Activated naive CD4-positive, alpha-beta T cell treated with Interleukin-2 at 50 U/mL for 16 hours (primary cell): ENCODE results near the gene NOX5.
"Not testable (repeated sequence)": the region's sequence is repeated elsewhere in the genome, so short reads cannot be mapped to it uniquely, and the experiment has no call there.

Experiments
- DNase-seq: peaks from one replicate; pipeline ENCODE4 v3.0.0-alpha.2; 2020

NOX5 gene

DNA sequence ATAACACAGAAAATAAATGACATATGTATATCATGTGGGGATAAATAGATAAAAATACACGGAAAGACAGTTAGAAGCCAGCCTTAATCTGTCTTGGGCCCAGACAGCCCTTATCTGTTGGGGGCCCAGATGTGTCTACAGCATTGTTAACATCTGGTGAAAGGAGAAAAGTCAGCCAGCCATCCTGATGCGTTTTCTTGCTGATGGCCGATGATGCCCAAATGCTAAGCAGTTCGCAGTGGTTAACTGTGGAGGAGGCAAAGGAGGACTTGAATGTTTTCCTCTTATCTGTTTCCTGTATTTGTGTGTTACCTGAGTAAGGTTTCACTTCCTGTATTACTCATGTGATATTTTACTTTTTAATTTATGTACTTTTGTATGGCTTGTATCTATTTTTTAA lies 46.2 kb downstream of the NOX5 start:
- DNase-seq, result peak; percentile 28

DNA sequence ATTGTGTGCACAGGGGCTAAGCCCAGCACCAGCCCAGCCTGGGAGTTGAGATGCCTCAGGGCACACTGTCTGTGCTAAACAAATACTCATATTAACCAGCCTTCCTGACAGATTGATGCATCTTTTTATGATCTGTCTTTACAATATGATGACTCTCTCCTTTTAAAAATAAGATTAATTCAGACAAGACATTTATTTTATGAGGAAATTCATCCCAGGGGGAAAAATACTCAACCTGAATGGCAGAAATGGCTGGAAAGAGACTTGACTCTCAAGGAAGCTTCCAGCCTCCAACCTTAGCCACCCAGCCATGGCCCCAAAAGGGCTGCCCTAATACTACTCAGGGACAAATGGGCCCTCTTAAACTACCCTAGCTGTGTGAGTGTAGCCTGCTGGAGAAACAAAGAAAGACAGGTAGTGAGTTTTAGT lies 46.9 kb downstream of the NOX5 start:
- DNase-seq, result no peak

DNA sequence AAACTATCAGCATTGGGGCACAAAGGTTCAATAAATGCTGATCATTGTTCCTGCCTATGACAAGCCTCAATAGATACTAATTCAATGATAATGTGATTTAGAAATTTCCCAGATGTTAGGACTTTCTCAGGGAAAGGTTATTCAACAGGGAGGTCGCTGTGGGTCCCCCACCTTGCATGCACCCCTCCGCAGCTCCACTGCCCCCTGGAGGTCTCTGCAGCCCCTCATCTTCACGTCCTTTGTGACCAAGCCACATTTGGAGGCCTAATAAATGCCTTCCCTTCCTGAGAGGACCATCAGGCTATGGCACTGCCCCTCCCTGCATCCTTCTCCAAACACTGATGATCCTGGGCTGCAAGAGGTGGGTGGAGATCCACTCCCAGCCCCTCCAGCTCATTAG lies 50.2 kb downstream of the NOX5 start:
- DNase-seq, result no peak

DNA sequence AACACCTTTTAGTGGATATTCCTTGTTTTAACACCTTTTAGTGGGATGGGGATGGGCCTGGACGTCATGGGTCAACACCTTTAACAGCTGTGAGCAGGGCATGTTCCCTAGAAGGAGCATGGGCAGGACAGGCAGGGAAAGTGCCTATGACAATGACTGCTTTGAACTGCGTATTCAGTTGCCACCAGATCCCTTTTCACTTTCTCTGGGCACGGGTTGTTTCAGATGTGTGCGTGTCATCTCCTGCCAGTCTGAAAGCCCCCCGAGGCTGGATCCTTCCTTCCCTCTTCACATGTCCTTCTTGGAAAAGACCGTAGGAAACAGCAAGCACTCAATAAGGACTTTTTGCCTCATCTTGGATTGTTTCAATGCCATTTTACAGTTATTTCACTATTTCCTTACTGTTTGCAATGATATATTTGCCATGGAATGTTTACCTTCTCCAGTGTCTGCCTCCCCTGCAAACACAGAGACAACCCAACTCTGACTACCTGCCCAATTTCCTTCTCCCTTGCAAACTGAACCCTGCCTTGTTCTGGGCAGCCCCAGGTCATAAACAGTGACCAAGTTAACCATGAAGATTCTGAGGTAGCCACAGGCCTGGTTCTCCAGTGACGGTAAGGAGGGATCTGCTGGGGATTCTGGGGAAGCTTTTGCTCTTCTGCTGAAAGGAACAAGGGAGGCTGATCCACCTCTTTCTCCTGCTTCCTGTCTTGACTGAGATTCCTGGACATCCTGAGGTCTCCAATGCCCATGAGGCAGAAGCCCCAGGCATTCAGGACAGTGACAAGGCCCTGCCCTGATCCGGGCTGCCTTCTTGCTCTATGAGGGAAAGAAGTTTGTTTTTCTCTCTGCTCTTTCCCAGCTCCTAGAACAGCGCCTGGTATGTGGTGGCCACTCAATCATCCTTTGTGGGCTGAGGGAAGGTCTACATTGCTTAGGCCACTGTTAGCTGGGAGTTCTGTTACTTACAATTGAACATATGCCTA lies 51.8 kb downstream of the NOX5 start:
- DNase-seq, result no peak

DNA sequence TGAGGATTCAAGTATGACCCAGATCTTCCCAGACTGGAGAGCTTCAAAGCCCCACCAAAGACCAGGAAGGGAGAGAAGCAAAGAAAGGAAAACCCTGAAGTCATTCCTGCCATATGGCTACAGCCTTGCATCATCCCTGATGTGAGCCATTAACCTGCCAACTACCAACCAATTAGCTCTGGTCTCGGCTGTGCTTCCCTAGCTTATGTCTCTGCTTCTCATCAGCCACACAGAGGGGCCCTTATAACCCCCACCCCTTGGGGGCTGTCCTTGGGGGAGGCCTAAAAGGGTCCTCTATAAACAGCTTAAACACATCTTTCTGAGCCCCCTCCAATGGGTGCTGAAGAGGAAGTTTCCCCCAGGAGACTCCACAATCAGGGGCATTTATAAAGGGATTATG lies 52.8 kb downstream of the NOX5 start:
- no peak for DNase-seq

DNA sequence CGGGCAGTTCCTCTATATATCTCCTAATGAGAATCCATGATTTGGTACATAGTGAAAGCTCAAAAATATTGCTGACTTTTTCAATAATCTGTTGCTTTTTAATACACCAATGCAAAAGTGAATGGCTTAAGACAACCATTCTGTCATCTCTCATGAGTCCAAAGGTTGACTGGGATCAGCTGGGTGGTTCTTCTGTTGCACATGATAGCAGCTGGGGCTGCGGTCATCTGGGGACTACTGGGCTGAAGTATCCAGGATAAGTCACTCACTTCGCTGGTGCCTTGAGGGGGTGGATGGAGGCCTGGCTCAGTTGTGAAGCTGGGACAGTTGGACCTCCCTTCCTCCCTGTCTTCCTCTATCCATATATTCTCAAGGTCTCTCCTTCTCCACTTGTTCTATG lies 53.7 kb downstream of the NOX5 start:
- no peak for DNase-seq

DNA sequence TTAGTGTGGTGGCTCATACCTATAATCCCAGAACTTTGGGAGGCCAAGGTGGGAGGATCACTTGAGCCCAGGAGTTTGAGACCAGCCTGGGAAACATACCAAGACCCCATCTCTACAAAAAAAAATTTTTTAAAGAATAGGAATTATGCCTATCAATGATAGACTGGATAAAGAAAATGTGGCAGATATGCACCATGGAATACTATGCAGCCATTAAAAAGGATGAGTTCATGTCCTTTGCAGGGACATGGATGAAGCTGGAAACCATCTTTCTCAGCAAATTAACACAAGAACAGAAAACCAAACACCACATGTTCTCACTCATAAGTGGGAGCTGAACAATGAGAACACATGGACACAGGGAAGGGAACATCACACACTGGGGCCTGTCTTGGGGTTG lies 54.8 kb downstream of the NOX5 start:
- DNase-seq, result not testable (repeated sequence)

DNA sequence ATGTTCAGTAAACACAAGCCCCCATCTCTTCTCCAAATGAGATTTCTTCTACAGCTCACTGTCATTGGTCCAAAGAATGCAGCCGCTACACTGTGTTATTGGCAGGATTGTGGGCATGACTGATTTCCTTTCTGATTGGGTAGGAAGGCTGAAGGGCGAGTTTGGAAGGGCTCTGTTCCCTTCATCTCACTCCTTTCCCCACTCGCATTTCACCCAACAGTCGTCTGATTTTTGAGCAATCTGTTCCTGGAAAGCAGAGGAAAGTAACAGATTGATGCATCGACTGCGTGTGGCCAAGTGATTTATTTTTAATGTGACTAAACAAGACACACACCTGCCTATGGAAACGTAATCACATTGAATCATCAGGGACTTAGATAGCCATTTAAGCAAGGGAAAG lies 55.5 kb downstream of the NOX5 start:
- DNase-seq, result no peak

DNA sequence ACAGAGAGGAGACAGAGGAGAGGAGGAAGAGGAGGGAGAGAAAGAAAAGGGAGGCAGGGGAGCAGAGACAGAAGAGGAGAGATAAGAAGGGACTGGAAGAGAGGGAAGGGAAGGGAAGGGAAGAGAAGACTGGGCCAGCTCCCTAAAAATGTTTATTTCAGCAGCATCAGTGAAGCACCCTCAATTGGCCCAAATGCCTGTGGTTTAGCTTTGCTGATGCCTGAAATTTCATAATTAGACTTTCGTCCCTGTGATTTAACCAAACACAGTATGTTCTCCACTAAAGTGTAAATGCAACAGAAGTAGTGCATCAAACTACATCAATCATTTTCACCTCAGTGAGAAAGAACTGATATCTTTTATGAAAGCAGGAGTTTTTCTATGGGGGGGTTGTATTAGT lies 55.9 kb downstream of the NOX5 start:
- DNase-seq, result no peak

DNA sequence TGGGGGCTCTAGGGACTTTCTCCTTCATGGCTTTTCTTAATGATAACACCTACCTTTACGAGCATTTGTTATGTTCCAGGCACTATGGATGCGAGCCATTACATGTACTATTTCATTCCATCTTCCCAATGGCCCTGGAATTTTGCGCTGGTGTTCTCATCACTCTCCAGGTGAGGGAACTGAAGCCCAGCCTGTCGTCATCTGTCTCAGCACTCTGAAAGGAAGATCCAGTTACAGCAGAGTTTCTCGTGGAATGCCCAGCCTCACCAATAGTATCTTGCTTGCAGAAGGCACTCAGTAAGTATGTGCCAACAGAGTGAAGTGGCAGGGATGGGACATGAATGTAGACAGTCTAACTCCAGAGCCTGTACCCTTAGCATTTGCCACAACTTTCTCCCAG lies 56.8 kb downstream of the NOX5 start:
- no peak for DNase-seq

DNA sequence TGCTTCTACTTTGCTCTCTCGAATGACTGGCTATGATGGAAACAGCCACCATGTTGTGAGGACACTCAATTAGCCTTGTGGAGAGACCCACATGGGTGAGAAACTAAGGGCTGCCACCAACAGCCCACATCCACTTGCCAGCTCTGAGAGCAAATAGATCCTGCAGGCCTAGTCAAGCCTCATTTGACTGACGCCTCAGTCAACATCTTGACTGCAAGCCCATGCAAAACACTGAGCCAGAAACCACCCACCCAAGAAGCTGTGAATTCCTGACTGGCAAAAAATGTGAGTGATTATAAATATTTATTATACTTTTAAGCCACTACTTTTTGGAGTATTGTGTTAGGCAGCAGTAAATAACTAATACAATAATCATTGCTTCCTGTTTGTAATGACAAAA lies 58.4 kb downstream of the NOX5 start:
- DNase-seq, result no peak

DNA sequence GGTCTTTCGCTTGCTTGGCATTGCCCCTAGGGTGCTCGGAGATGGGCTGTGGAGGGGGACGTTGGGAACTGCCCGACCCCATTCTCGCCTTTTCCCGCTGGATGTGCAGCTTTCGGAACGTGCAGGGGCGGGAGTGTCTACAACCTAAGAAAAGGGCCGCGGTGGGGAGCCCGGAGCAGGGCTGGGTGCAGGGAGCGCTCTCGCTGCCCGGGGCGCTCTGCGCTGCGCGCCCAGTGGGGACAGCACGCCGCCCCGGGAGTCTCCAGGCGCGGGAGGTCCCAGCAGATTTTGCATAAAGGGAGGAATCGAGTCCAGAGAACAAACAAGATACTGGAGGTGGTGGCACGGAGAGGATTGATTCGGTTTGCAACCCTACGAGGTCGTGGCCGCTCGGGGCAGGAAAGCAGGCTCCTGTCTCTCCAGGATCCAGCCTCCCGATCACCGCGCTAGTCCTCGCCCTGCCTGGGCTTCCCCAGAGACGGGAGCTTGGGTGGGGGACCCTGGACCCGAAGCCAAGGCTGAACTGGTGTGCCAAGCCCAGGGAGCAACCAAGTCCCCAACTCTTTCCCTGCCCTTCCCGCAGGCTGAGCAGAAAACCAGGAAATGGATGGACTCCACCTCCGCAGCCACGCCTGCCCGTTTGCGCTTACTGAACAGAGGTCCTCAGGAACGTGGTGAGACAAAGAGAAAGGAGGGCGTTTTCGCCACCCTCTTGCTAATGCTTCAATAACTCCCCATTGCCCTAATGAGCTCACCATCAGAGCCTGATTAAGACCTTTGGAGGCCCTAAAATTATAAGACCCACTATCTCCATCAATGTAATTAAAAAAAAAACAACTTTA lies 59.7 kb downstream of the NOX5 start:
- DNase-seq, result no peak

DNA sequence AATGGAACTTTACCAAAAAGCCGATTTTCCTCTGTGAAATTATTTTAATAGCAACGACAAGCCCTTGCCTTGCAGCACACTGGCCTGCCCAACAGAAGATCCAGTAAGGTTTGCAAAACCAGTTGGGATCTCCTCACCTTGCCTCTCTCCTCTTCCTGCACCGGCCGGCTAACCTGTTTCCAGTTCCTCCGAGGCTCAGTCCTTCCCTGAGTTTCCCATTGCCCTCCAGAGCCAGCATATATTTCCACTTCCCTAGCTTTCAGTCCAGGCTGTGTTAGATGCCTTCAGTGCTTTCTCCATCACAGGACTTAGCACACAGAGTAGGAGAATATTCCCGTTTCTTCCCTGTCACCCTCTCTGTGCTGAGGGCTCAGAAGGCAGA lies 60.3 kb downstream of the NOX5 start:
- no peak for DNase-seq

DNA sequence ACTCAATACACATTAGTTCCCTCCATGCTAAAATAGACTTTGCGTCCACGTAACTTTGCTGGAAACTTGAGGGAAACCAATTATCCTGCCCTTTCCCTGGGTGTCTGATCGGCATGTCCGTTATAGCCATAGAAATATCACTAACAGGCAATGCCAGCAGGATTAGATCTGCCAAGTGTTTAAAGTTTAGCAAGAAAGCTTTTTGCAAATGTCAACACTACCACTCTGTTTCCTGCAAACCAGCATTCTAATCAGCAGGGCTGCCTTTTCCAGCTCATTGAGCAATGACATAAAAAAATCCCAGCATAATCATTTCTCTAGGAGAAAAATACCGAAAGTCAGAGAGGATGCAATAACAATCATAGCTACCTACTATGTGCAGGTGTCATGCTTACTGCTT lies 60.9 kb downstream of the NOX5 start:
- no peak for DNase-seq

DNA sequence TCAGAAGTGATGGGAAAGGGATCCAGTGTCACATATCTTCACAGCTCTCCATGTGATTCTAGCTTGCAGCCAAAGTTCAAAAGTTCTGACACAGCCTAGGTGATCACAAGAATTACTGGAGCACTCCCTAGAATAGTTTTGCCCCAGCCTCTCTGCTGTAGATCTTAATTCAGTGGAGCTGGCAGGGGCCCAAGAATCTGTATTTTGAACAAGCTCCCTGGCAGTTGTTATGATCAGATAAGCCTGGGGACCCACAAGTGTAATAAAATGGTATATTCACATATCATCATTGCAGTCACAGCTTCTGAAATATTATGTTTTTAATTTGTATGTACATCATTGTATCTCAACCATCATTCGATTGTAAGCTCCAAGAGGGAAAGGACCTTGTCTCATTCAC lies 62.3 kb downstream of the NOX5 start:
- DNase-seq, result no peak

DNA sequence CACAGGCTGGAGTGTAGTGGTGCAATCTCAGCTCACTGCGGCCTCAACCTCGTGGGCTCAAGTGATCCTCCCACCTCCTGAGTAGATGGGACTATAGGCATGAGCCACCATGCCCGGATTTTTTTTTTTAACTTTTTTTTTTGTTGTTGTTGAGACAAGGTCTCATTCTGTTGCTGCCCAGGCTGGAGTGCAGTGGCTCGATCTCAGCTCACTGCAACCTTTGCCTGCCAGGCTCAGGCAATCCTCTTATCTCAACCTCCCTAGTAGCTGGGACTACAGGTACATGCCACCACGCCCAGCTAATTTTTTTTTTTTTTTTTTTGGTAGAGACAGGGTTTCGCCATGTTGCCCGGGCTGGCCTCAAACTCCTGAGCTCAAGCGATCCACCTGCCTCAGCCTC lies 64.1 kb downstream of the NOX5 start:
- DNase-seq, result no peak

DNA sequence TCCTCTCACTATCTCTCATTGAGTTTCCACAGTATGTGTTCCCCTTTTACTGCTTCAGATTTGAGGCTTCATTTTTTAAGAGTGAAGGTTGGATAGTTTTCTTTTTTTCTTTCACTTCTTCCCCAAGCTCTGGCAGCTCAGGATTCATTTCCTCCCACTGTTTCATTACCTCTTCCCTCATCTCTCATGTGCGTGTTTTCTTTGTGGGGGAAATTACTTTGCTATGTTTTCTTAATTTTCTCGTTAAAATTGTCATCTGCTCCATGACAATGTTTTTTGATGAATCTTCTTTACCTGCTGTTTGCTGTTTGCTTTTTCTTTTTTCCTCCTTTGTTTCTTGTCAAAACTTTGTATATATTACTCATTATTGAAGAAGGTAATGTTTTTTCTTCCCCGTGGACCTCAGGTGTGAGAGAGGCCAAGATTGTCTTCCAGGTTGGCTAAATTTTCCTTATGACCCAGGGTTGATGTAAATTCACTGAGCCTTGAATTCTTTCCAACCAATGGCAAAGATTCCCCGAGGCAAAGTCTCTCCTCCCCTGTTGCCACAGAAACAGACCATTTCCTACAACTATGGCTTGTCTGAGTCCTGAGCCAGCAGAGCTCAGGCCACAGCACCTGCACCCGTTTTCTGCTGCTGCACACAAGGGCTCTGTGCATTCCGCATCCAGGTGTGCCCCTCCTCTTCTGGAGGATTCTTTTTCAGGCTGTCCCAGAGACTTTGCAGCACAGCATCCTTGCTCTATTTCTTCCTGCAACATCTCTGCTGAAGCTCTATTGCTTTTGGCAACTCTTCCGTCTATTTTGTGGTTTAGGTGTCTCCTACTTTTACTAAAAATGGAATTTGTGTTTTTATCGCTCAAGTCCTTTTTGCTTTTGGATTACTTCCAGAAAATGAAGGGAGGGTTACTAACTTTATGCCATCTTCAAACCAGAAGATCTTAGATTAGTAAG lies 66.1 kb downstream of the NOX5 start:
- DNase-seq, result no peak

DNA sequence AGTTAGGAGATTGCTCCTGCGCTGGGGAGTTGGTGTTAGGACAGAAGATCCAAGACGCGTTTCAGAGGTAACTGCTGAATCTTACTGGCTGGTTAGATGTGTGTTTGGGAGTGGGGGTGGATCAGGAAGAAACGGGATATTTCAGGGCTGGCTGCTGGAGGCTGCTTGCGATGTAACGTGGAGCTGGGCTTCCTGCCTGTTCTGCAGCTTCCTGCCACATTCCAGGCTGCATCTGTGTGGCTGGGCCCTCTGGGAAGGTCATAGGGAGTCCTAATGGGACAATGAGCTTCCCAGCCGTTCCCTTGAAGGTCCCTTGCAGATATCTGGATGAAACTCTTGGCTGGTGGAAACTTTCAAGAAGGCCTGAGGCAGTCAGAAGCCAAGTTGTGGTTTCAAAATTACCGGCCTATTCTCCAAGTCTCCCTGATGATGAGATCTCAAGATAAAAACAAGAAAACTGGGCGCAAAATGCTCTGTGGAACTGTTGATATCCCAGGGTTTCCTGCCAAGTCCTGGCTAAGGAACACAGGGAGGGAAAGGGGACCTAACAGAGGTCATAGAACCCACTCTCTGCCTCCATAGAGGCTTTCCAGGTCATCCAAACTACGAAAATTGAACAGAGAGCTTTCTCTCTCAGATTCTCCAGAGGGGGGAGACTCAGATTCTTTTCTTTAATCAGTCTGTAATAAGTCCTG lies 67.0 kb downstream of the NOX5 start:
- no peak for DNase-seq

DNA sequence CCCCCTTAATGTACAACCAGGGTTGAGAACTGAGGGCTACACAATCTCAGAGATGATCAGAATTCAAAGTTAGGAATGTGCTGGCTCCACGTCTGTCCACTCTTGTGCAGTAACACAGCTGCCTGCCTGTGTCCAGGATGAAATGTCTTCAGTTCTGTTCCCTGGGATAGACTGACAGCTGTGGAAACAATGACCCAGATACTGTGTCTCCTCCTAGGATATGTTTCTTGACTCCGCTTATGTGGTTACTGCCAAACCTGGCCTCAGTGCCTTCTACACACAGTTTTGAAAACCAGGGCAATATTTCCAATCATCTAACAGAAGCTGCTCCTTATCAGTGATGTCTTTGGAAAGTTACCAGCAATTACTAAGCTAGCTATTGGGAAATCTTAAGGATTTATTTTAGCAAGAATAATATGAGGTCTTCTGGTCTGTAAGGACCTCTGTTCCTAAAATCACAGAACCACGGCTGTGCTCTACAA lies 67.6 kb downstream of the NOX5 start:
- DNase-seq, result no peak

DNA sequence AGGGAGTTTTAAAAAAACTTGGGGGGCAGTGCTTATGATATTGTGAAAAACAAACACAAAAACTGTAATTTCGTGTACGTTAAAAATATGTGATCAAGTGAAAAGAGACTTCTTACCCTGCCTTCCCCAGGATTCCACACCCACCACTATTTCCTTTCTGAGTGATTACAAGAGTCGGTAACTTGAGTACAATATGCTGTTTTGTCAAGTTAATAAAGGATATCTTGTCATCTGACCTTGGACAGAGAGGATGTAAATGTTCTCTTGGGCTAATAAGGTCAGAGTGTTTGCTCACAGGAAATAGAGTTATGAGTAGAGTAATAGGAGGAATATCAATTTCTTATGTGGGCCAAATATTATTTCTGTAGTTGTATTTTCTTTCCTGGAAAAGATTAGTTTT lies 68.1 kb downstream of the NOX5 start:
- no peak for DNase-seq

DNA sequence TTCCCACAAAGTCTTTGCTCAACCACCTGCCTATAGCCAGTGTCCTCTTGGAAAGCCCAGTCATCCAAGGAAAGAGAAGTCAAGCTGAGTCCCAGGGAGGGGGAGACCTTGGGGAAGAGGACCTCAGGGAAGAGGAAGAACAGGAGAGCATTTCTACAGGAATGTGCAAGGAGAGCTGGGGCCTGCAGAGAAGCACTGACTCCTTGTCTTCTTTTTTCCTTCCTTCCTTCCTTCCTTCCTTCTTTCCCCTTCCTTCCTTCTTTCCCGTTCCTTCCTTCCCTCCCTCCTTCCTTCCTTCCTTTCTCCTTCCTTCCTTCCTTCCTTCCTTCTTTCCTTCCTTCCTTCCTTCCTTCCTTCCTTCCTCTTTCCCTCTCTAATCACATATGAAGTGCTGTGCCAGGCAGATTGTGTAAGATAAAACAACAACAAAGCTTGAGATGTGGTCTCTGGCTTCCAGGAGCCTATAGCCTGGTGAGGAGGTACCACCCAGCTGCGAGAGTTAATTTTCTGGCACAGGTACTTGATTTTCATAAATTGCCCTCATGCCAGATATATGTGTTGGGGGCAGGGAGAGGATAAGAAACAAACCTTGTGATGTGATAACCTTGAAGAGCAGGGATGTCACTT lies 70.0 kb downstream of the NOX5 start:
- no peak for DNase-seq
